ELR (cell line): Measurements from ENCODE around the gene ILKAP.

Experiments used
- DNase-seq: peaks from one replicate; pipeline ENCODE4 v3.0.0-alpha.2; 2015; ENCODE audit warnings: low read depth

Gene ILKAP

GRCh38 chr2:238203094-238203972 lies at the start of gene ILKAP:
Gene ILKAP, minus strand, starts transcription at chr2:238203695. Its CDS starts 142 bp downstream, at chr2:238203553.
- peak; percentile 88 for DNase-seq

- DNase-seq, result no peak
Observed at GRCh38 chr2:238252766-238253630, 49.5 kb upstream of the ILKAP start.

- DNase-seq, result no peak
Observed at GRCh38 chr2:238251986-238252385, 48.5 kb upstream of the ILKAP start.

- DNase-seq, result no peak
Observed at GRCh38 chr2:238251331-238251730, 47.8 kb upstream of the ILKAP start.

- no peak for DNase-seq
Observed at GRCh38 chr2:238250896-238251295, 47.4 kb upstream of the ILKAP start.

GRCh38 chr2:238247841-238248453 lies 44.5 kb upstream of the ILKAP start:
- DNase-seq, result no peak

- DNase-seq, result no peak
Observed at GRCh38 chr2:238247002-238247822, 43.7 kb upstream of the ILKAP start.

GRCh38 chr2:238244151-238244550 lies 40.7 kb upstream of the ILKAP start:
- DNase-seq, result no peak

- no peak for DNase-seq
Observed at GRCh38 chr2:238243496-238244076, 40.1 kb upstream of the ILKAP start.

- DNase-seq, result no peak
Observed at GRCh38 chr2:238242731-238243495, 39.4 kb upstream of the ILKAP start.

GRCh38 chr2:238241970-238242369 lies 38.5 kb upstream of the ILKAP start:
- no peak for DNase-seq

GRCh38 chr2:238240757-238241711 lies 37.5 kb upstream of the ILKAP start:
- DNase-seq, result peak; percentile 42

GRCh38 chr2:238239863-238240756 lies 36.6 kb upstream of the ILKAP start, which contains the start of gene HES6:
Gene HES6, minus strand, starts transcription at chr2:238240038. Its CDS starts 133 bp downstream, at chr2:238239905.
- DNase-seq, result peak; percentile 90

GRCh38 chr2:238239543-238239862 lies 36.0 kb upstream of the ILKAP start:
- peak; percentile 48 for DNase-seq

GRCh38 chr2:238238766-238239542 lies 35.5 kb upstream of the ILKAP start:
- no peak for DNase-seq

- no peak for DNase-seq
Observed at GRCh38 chr2:238238311-238238765, 34.8 kb upstream of the ILKAP start.

GRCh38 chr2:238237431-238238135 lies 34.1 kb upstream of the ILKAP start:
- DNase-seq, result no peak
